Right ventricle myocardium inferior (tissue), 1 donor: ENCODE results near the gene SSH3. TPM values are rescaled to one million over a fixed set of nuclear protein-coding genes. Genes with fewer than 3 reads are reported as not detected.

Experiments used
- ATAC-seq: fragments of 200-7000 bp; cut with Tn5 transposase; one replicate; pipeline ENCODE4 v1.9.1; 2020; ENCODE audit warnings: mild to moderate bottlenecking, moderate library complexity
- DNase-seq: peaks from one replicate; pipeline ENCODE4 v3.0.0; 2021; ENCODE audit errors: missing footprints
- intact Hi-C: fragments of 100-400 bp; cut with DNase I; formaldehyde crosslinking; loops from one replicate; pipeline ENCODE4 v1.11.0; 2022
- total RNA-seq: library from RNA; stranded (reverse); fragmentation: NEBNext Ultra II Directional; extraction: Animal tissue kit (Norgen Biotek cat#: 25700); gene quantifications from one replicate; pipeline ENCODE4 v1.2.1, GENCODE V29; 2021
- donor health status: DM: no; HTN: yes; CAD: no; lungs with severe emphysema.

SSH3 gene
- total RNA-seq, 1 donor from 2014 or later, result 15.8 TPM

GRCh38 chr11:67303835-67304411, 593 bp downstream of the SSH3 start:
- ATAC-seq, result peak; percentile 9
- intact Hi-C loops, result no loop called here
- peak; percentile 79 for DNase-seq

DNA sequence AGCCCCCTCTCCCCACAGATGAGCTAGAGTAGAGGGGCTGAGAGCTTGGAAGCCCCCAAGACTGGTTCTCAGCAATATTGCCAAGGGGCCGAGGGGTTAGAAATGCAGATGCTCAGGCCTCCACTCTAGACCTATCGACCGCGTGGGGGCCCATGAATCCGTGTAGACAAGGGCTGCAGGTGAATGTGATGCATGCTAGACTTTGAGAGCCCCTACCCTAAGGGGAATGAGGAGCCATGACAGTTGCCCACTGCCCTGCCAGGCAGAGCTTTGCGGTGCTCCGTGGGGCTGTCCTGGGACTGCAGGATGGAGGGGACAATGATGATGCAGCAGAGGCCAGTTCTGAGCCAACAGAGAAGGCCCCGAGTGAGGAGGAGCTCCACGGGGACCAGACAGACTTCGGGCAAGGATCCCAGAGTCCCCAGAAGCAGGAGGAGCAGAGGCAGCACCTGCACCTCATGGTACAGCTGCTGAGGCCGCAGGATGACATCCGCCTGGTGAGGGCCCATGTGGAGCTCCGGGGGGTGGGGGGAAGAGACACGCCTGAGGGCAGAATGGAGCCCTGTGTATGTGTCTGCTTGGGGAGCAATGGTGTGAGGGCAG, 1.3 kb downstream of the SSH3 start:
- ATAC-seq (no peak), DNase-seq (peak; percentile 34)
- intact Hi-C loops, result no loop called here

GRCh38 chr11:67306769-67307544, 3.6 kb downstream of the SSH3 start:
- ATAC-seq (no peak), DNase-seq (peak; percentile 4)
- intact Hi-C loops, result no loop called here

DNA sequence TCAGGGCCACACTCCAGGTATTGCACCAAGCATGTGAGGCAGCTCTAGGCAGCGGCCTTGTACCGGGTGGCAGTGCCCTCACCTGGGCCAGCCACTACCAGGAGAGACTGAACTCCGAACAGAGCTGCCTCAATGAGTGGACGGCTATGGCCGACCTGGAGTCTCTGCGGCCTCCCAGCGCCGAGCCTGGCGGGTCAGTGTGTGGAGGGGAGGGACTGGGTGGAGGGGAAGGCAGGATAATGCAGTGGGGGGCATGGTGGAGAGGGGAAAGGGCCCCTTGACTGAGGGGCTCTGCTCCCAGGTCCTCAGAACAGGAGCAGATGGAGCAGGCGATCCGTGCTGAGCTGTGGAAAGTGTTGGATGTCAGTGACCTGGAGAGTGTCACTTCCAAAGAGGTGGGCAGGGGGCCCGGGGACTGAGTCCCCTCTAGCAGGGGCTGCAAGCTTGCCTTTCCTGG, 4.2 kb downstream of the SSH3 start:
- intact Hi-C loops, result no loop called here
- ATAC-seq (no peak), DNase-seq (peak; percentile 66)

DNA sequence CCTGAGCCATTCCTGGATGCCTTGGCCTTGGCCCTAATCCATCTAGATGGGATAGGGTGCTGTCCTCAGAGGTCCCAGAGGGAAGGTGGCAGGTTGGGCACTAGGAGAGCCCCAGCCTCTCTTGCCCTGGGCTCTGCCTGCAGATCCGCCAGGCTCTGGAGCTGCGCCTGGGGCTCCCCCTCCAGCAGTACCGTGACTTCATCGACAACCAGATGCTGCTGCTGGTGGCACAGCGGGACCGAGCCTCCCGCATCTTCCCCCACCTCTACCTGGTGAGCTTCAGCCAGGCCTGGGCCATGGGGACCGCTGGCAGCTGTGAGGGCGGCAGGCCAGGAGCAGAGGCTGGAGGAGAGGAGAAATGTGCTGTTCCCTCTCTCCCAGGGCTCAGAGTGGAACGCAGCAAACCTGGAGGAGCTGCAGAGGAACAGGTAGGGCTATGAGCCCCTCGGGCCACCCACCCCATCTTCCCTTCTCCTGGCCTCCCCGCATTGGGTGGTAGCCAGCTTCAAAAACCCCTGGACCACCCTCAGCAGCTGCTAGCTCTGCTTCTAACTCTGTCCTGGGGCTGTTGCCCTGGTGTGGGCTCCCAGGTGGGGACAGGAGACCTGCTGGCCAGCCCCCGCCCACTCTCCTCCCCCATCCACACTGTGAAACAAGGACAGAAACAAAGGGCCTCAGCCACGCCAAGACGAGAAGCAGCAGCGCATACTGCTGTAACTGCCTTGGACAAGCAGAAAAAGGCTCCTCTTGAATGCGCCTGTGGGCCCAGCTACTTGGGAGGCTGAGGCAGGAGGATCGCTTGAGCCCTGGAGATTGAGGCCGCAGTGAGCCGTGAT, 4.9 kb downstream of the SSH3 start:
- intact Hi-C loops, result no loop called here
- ATAC-seq (no peak), DNase-seq (peak; percentile 26)

GRCh38 chr11:67309166-67309565, 5.8 kb downstream of the SSH3 start:
- ATAC-seq (no peak), DNase-seq (peak; percentile 11)
- intact Hi-C loops, result no loop called here

- intact Hi-C loops, result no loop called here
- peak; percentile 37 for DNase-seq
- no peak for ATAC-seq
Measured at GRCh38 chr11:67309661-67310061, 6.3 kb downstream of the SSH3 start.

DNA sequence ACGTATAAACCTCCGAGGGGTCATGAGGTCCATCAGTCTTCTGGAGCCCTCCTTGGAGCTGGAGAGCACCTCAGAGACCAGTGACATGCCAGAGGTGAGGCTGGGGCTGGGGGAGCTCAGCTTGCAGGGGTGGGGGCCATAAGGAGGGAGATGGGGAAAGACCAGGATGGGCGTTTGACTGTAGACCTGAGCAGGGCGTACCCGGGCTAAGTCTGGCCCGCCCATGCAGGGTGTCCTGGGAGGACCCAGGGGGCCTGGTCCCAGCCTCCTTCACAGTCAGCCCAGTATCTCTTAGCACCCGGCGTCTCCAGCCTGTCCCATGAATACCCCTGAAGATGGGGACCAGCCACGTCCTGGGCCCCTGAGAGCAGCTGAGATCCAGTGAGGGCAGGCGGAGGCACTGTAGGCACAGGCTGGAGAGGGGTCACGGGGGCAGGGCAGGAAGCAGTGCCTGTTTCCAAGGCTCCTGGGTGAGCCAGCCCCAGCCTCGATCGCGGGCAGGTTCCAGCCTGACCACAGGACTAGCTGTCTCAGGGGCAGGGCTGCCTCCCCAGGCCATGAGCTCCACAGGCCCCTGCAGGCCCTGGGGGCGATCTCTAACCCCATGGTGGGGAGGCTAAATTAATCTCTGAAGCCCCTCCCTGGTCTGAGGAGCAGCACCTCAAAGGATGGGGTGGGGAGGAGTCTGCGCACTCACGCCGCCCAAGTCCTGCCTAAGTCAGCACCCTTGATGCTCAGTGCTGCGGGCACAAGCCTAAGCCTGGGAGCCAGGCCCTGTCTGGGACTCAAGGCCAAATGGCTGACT, 7.1 kb downstream of the SSH3 start:
- DNase-seq, result peak; percentile 67
- intact Hi-C loops, result no loop called here
- no peak for ATAC-seq

DNA sequence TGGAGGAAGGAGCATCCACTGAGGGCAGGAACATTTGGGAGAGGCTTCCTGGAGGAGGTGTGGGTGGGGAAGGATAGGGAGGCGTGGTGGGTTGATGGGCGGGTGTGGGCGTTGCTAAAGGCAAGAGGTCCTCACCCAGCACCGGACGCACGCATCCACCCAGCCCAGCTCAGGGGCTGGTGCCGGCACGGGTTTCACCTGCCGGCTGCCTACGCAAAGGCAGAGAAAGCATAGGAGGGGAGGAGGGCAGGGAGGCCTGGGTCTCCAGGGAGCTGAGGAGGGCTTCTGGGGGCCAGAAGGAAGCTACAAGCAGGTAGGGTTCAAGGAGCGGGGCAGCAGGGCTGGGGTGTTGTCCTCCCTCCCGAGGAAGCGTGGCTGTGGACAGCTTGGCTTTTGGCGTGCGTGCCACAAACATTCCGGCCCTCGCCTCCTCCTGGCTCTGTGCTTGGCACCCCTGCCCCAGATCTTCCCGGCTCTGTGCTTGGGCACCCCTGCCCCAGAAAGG, 7.8 kb downstream of the SSH3 start:
- DNase-seq (peak; percentile 37), ATAC-seq (no peak)
- intact Hi-C loops, result no loop called here

DNA sequence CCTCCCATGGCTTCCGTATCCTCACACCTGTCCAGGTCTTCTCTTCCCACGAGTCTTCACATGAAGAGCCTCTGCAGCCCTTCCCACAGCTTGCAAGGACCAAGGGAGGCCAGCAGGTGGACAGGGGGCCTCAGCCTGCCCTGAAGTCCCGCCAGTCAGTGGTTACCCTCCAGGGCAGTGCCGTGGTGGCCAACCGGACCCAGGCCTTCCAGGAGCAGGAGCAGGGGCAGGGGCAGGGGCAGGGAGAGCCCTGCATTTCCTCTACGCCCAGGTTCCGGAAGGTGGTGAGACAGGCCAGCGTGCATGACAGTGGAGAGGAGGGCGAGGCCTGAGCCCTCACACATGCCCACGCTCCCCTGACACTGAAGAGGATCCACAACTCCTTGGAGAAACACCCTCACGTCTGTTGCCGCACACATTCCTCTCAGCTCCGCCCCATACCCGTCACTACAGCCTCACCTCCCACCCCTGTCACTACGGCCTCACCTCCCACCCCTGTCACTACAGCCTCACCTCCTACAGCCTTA, 8.3 kb downstream of the SSH3 start:
- DNase-seq, result peak; percentile 16
- ATAC-seq, result no peak
- intact Hi-C loops, result no loop called here

DNA sequence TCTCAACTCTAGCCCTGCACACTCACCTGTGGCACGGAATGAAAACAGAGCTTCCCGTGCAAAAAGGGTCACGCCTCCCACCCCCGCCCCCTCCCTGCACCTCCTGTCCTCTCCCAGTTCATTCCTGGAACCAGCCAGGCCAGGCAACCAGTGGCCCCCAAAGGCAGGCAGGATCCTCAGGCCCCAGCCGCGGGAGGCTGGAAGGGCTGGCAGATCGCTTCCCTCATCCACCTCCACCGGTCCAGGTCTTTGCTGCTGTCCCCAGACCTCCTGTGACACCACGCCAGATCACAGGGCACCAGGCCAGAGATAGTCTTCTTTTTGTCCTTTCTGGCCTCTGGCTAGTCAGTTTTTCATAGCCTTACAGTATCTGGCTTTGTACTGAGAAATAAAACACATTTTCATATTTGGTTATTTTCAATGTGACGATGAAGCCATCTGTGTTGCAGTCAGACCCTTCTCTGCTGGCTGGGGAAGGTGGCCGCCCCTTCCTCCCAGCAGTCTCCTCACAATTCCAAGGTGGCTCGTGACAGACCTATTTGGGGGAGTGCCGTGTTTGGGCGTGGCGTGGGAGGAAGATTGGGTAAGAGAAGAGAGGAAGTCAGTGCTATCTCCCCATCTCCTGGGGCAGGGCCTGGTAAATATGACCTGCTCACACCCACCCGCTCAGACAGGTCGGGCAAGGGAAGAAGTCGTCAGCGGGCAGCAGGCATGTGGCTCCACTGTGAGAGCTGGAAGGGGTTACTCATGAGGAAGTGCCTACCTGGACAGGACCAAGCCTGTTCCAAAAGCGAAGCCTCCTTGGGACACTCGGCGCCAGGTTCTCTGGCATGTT, 9.1 kb downstream of the SSH3 start:
- no peak for DNase-seq
- ATAC-seq, result no peak
- intact Hi-C loops, result no loop called here

DNA sequence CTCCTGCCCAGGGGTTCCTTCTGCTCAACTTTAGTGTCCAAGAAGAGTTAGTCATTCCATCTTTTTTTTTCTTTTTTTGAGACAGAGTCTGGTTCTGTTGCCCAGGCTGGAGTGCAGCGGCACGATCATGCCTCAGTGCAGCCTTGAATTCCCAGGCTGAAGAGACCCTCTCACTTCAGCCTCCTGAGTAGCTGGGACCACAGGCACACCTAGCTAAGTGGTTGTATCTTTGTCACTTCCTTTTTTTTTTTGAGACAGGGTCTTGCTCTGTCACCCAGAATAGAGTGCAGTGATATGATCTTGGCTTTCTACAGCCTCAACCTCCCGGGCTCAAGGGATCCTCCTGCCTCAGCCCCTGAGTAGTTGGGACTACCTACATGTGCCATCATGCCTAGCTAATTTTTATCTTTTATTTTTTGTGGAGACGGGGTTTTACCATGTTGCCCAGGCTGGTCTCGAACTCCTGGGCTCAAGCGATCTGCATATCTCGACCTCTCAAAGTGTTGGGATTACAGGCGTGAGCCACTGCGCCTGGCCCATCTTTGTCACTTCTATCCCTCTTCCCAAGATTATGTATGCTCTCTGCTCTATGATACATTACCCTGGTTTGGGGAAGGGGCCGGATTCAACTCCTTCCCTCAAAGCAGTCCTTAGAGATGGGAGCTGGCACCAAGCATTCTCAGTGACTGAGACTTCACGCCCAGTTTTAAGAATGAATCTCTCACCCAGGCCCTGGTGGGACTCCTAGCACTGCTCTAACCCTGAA, 10.0 kb downstream of the SSH3 start:
- no peak for ATAC-seq
- intact Hi-C loops, result no loop called here

GRCh38 chr11:67314218-67314617, 10.9 kb downstream of the SSH3 start:
- ATAC-seq (no peak), DNase-seq (no peak)
- intact Hi-C loops, result no loop called here

More for the DNA sequence above, 10.0 kb downstream of the SSH3 start:
- DNase-seq, result peak; percentile 45

DNA sequence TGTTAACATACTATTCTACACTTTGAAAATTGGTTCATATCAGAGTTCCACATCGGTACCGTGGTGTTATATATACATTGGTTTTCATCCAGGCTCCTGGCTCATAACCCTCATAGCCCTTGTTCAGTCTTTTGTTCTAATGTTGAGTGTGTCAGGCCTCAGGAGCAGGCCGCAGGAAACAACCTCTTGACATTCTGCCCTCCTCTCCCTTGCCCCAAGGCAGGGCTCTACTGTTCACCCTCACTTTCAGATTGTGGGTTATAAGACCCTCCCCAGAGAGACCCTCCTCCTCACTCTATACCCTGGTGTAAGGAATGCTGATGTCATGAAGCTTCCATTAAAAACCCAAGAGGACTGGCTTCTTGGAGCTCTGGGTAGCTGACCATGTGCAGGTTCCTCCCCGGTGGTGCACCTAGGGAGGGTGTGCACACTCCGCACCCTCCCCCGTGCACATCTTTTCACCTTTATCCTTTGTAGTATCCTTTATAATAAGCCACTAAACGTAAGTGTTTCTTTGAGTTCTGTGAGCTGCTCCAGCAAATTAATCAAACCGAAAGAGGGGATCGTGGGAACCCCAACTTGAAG, 12.1 kb downstream of the SSH3 start:
- ATAC-seq (no peak), DNase-seq (no peak)
- intact Hi-C loops, result loop anchor here (5.0 kb wide), 1 partner anchor 233 kb away; no protein-coding TSS in a partner anchor

DNA sequence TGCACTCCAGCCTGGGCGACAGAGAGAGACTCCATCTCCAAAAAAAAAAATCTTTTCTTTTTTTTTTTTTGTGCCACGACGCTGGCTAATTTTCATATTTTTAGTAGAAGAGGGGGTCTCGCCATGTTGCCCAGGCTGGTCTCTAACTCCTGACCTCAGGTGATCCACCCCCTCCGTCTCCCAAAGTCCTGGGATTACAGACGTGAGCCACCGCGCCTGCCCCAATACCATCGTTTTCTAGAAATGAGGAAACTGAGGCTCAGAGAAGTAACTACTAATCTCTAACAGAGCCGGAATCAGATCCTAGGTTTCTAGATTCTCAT, 13.5 kb downstream of the SSH3 start:
- intact Hi-C loops, result loop anchor here (1.0 to 5.0 kb wide), 3 partner anchors 51 to 235 kb away; partner anchors contain the start of gene GRK2
- DNase-seq (no peak), ATAC-seq (no peak)
